Right forelimb (tissue), 1 donor: Measurements from ENCODE around the gene SPRED1.

ENCODE experiments used
- DNase-seq: peaks from one replicate; pipeline ENCODE4 v3.0.0-alpha.2; 2018

The SPRED1 gene

DNA sequence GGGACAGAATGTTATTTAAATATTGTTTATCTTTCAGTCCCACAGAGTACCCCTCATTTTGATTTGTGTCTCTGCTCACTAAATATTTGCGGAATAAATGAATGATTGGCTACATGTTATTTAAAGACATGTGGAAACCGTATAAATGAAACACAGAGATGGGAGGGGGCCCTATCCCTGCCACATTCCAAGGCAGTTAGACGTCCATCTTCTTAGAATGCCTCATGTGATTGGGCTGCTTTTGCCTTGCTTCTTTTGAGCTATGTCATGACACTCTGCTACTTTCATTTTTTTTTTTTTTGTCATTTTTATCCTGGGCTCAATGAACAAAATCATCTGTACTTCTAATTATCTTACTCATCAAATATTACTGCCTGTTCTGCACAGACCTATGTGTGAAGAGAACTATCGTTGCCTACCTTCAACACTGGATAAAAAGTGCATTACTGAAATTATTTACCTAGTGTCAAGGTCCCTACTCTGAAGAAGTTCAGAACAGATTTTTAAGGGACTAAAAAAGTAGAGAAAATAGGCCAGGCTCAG lies 117.4 kb downstream of the SPRED1 start:
- no peak for DNase-seq

DNA sequence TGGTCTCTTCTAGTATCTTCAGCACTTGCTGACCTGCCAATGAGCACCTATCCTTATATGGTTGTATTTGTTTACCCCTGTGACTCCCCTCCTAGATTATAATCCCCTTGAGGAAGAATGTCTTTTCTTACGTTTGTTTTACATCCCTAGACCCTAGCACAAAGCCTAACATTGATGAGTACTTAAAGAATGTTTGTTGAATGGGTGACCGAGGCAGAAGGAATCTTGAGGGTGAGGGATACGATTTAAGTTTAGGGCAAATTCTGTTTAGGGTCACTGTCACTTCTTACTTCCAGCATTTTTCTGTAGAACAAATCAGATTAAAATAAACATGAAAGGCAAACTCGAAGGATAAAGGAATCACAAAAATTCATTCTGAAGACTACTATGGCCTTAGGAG lies 120.4 kb downstream of the SPRED1 start:
- DNase-seq, result no peak

DNA sequence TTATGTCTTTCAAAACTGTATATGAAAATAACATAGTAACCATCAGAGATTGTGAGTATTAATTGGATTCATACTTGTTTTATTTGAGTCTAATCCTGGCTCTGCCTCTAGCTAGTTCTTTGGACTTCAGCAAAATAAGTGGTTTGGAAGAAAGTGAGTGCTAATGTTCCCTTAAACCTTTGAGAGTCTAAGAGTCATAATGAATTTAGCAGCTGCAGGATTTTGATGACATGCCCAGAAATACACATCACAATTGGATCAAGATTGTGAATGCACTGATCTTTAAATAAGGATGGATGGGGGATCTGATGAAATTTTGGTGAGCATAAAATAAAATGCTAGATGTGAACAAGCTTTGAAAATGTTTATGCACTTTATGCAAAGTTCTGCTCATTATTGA lies 121.4 kb downstream of the SPRED1 start:
- no peak for DNase-seq

DNA sequence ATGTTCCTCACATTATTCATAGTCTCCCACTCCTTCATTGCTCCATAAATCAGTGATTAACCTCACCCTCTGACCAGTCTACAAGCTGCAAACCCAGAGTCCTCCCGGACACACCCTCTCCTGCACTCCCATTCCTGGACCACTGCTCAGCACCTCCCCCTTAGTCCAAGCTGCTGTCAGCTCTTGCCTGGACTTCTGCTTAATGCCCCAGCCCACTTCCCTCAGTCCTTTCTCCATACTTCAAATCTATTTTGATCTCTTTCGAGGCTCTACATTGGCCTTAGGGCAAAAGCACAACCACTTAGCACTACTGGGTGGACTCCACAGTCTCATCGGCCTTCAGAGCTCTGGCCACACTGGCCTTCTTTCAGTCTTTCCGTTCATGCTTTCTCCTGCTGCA lies 121.9 kb downstream of the SPRED1 start:
- DNase-seq, result no peak

DNA sequence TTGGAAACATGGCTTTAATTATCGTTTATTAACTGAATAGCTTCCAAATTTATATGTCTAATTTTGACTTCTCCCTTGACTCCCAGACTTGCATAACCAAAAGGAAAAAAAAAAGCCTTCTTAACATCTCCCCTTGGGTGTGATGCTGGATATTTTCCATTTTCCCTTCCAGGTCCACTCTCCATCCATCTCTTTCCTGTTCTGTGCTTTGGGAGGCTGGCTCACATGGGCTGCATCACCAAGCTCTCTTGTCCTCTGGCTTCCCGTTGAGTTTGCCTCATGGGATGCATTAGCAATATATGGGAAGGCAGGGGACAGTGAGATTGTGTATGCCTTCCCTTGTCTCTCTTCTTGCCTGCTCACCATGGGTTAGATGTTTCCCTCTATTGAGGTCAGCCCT lies 123.4 kb downstream of the SPRED1 start:
- DNase-seq, result no peak

DNA sequence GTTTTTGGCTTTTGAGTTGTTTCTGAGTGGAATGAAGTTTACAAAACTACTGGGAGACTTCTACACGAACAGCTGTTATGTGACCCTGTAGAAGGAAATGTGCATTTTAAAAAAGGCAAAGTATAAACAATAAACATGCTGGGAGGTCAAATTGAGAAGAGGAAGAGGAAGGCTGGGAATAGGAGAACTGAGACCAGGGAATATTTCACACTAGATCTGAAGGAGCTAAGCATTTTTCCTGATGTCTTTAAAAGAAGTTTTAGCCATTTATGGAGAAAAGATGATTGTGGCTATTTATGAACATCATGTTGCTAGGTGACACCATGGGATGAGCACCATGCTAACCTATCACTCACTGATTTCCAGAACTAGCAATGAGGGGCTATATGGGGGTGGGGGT lies 125.0 kb downstream of the SPRED1 start:
- no peak for DNase-seq

DNA sequence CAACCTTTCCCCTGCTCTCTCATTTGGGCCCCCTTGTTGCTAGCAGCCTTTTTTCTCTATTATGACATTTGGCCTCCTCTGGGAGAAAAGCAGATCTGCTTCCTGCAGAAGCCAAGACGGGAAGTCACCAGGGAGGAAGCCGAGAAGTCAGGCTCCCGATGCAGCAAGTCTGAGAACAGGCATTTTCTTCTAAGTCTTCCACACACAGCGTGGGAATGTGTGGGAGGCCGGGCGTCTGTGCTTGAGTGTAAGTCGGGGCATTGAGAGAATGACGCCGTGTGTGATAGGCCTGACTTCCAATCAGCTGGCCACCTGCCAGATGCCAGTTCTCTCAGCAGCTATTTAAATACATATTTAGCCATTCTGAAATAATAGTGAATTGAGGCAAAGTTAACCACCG lies 125.5 kb downstream of the SPRED1 start:
- peak; percentile 65 for DNase-seq

DNA sequence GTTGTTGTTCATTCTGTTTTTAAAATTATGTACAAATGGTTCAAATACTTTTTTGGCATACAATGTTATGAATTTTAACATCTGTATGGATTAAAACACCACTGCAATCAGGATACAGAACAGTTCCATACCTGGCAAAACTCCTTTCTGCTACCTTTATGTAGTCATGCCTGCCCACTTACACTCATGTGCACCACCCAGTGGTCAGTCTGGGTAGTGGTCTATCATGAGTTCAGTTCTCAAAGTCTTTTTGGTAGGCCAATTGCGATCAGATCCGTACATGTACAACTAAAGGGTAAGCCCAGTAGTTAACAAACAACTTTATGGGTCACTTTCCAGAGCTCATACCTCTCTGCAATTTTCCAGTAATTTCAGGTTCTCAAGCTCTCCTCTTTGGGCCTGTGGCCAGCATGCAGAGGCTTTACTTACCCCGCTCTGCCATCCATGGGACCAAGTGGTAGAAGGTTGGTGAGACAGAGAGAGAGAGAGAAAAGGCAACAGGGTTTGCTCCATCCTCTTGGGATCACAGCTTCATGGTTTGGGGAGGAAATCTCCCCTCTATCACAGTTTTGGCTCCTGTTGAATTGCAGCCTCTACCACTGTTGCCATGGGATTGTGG lies 137.4 kb downstream of the SPRED1 start:
- DNase-seq, result peak; percentile 76

DNA sequence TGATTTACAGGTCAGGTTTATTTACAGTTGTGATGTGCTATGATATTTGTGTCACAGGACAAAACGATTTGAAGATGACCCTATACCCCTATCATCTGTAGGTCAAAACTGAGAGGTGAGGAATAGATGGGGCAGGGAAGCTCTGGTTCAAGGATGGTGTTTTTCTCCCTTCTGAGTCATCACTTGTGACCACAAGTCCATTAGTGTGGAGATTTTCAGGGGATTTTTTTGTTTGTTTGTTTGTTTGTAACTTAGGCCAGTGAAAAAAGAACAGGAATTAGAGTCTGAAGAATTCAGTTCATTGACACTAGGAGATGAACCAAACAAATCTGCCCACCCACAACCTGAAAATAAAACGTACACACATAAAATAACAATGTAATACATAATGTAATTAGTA lies 138.6 kb downstream of the SPRED1 start:
- DNase-seq, result no peak

DNA sequence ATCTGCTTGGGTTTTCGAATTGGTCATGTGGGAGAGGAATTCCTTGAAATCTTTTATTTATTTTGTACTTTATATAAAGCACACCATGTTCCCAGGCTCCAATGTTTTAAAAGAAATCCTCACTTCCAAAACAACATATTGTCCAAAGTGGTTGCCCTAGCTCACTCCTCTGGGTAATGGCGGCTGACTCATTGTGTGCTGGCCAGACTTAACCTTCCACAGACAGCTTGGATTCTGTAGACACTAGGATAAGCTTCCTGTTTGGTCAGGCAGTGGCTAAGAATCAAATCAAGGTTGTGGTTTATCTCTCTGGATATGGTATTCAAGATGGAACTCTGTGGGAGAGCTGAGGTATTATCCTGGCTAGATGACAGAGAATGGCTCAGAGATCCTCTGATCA lies 145.5 kb downstream of the SPRED1 start:
- no peak for DNase-seq

DNA sequence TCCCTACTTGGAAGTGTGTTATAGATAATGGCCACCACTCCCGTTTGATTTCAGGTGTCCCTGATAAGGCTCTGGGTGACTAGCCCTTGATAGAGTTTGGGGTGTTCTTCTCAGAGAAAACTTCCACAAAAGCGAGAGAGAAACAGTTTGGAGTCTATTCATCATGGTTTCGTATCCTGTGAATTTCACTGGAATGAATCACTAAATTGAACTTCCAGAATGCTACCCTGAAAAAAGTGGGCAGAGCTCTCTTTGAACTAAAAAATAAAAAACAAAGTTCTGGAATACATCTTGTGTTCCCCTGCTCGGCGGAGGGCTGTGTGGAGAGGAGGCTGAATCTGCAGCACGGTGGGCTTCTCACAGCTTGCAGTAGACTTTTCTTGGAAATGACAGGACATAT lies 148.5 kb downstream of the SPRED1 start:
- no peak for DNase-seq

DNA sequence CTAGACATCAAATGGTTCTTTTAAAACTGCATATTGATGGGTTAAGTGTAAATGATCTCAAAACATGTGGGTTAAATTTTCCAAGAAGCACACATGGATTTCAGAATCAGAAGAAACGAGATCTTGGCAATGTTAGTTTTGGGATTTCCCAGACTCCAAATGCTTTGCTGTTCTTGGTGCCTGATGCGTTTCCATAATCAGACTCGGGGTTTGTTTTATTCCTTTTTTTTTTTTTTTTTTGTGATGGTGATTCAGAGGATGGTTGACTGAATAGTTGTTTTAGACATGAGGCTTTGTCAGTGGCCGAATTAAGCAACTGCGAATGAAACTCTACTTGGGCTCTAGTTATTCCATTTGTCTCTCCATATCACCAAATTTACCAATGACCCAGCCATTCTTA lies 149.1 kb downstream of the SPRED1 start:
- no peak for DNase-seq

DNA sequence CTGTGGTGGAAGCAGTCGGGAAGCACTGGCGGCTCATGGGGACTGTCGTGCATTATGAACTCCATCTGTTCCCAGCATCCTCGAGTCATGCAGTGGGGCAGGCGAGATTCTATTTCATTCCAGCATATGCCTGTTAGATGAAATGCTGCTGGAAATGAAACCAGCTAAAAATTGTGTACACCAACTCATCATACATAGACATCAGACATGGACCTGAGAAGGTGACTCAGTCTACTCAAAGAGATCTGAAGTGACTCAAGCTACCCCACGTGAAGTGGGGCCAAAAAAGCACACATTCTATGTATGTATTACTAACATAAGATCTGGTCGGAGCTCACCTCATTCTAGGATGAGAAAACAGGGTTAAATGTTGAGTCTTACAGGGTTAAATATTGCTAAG lies 153.8 kb downstream of the SPRED1 start:
- no peak for DNase-seq
